Astrocyte of the cerebellum (primary cell): Measurements from ENCODE around the gene MTHFD2L.
A peak's percentile ranks its signal among the peaks of the same experiment; 100 is the strongest.

ENCODE experiments used
- DNase-seq: peaks from one replicate; pipeline ENCODE4 v3.0.0-alpha.2; 2011; ENCODE audit warnings: low read depth
- H3K4me3 ChIP-seq: 2 replicates; pipeline ENCODE4 v1.5.1; 2011; ENCODE audit warnings: mild to moderate bottlenecking, low read depth, low read length, moderate library complexity
- CTCF ChIP-seq: IDR thresholded peaks from 2 replicates; pipeline ENCODE4 v1.5.1; 2012; ENCODE audit warnings: low read length, low read depth, moderate library complexity, mild to moderate bottlenecking; ENCODE audit errors: missing control alignments
- in situ Hi-C: cut with HindIII; loops from 2 replicates; pipeline ENCODE4 v1.10.0; 2017; ENCODE audit warnings: low sequenced_read_pairs

MTHFD2L gene

DNA sequence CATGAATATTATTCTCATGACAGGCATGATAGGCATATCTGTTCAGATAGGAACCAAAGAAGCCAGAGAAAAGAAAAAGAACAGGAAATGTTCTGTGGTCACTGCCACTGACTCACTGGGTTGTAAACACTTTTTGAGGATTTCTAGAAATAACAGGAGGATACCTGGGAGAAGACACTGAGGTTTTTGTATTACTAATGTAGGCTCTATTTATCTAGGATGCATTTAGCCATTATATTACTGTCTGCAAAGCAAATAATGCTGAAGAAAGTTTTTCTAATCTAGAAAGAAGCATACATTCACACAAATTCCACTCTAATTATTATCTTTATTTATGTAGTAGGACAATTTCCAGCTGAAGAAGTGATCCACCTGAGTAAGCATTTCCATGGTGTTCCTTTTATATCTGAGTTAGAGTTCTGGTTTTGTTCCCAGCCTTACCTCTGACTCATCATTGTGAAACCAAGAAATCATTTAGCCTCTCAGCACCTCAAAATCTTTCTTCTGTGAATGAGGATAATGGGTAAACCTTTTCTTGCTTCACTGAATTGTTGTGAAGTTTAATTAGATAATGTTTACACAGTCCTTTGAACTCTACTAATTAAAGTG is 110.2 kb downstream of the MTHFD2L start:
- in situ Hi-C loops, result no loop called here
- peak; percentile 82 for DNase-seq
- no peak for TF ChIP-seq CTCF
- H3K4me3 ChIP-seq, result no peak overlapping the region

DNA sequence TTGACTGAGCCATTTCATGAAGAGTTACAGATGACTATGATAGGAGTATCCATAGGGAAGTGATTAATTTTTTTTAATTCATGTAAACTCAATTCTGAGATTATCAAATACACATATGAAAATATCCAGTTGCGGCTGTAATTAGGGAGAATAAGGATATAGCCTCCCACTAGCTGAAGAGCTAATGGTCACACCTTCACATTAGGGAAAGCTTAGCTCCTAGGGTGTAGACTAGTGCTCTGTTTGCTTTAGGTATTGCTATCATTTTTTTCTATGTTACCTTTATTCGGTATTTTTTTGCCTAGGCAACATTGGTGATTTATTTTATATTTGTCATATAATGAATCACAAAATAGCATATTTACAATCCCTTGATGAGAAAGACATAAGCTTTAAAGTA is 110.7 kb downstream of the MTHFD2L start:
- DNase-seq, result no peak
- H3K4me3 ChIP-seq, result no peak overlapping the region
- no peak for TF ChIP-seq CTCF
- in situ Hi-C loops, result no loop called here

- no peak for TF ChIP-seq CTCF
- H3K4me3 ChIP-seq, result no peak overlapping the region
- in situ Hi-C loops, result no loop called here
- DNase-seq, result no peak
Observed at GRCh38 chr4:74278490-74278889, 120.6 kb downstream of the MTHFD2L start.

GRCh38 chr4:74279716-74280115 is 121.8 kb downstream of the MTHFD2L start:
- no peak for DNase-seq
- no peak overlapping the region for H3K4me3 ChIP-seq
- in situ Hi-C loops, result no loop called here
- TF ChIP-seq CTCF, result no peak

DNA sequence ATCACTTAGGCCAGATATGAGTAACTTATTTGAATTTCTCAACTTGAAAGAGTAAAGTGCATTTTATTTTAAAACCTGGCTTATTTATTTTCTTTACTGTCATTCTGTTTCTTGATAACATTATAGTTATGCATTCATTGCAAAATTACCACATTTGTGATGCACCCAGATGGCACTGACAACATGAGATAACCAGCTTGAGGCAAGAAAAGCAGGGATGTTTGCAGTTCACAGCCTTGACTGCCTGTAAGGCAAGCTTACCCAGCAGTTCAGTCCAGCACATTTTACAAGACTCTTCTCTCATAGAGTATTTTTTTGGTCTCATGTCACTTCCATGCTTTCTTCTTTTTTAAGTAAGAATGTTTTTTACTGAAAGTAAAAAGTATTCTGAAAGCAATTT is 125.0 kb downstream of the MTHFD2L start:
- no peak overlapping the region for H3K4me3 ChIP-seq
- DNase-seq, result no peak
- TF ChIP-seq CTCF, result no peak
- in situ Hi-C loops, result no loop called here

DNA sequence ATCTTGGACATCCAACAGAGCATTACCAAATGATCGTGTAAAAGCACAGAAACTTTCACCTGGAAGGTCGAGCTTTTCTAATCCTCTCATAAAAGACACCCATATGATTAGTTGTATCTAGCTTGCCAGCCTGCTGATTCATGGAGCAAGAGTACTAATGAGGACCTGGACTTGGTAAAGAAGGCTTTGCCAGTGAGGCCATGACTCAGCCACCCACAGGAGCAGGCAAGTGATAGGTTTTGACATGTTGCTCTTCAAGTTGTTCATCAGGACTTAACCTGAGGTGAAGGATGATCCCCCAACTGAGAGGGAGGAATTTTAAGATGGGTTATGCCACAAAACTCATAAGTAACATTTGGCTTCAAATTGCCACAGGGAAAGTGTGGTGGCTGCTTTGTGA is 125.7 kb downstream of the MTHFD2L start:
- TF ChIP-seq CTCF, result no peak
- in situ Hi-C loops, result no loop called here
- no peak overlapping the region for H3K4me3 ChIP-seq
- peak; percentile 13 for DNase-seq

GRCh38 chr4:74284053-74284452 is 126.1 kb downstream of the MTHFD2L start:
- DNase-seq, result peak; percentile 15
- in situ Hi-C loops, result no loop called here
- no peak for TF ChIP-seq CTCF
- no peak overlapping the region for H3K4me3 ChIP-seq
